Gastrocnemius medialis (tissue), 4 donors: ENCODE results near the gene SDHA. TPM values are rescaled to one million over a fixed set of nuclear protein-coding genes. Genes with fewer than 3 reads are reported as not detected.
"Not testable (repeated sequence)": the region's sequence is repeated elsewhere in the genome, so short reads cannot be mapped to it uniquely, and the experiment has no call there.

Experiments
- ATAC-seq, 2 donors: fragments of 150-250 bp; one replicate each; pipeline ENCODE4 v1.9.1; 2016
- DNase-seq, 2 donors: peaks; one replicate each; pipeline ENCODE4 v3.0.0-alpha.2; 2019
- H3K27ac ChIP-seq, 4 donors: fragments of 200-600 bp; sonication (generic); 1 replicate in 1 of 4; 2 replicates in 3 of 4; pipeline ENCODE4 v1.5.1; 2016 to 2018; ENCODE audit warnings: mild to moderate bottlenecking in 2 of 4, moderate library complexity in 1 of 4
- H3K27me3 ChIP-seq, 3 donors: fragments of 200-600 bp; sonication (generic) in 2 of 3; 1 replicate in 1 of 3; 2 replicates in 2 of 3; pipeline versions ENCODE4 v1.5.1 to v1.6.0; 2016 to 2019; ENCODE audit warnings: mild to moderate bottlenecking in 1 of 3, moderate library complexity in 1 of 3
- H3K36me3 ChIP-seq, 2 donors: fragments of 200-600 bp; sonication (generic) in 1 of 2; one replicate each; pipeline ENCODE4 v1.5.1; 2017 to 2018
- H3K4me1 ChIP-seq, 2 donors: fragments of 200-600 bp; sonication (generic) in 1 of 2; one replicate each; pipeline ENCODE4 v1.5.1; 2016 to 2017; ENCODE audit warnings: mild to moderate bottlenecking in 2 of 2
- H3K4me3 ChIP-seq, 4 donors: fragments of 200-600 bp; sonication (generic) in 3 of 4; 1 replicate in 1 of 4; 2 replicates in 3 of 4; pipeline ENCODE4 v1.5.1; 2016 to 2019; ENCODE audit warnings: mild to moderate bottlenecking in 2 of 4
- H3K9me3 ChIP-seq, 3 donors: fragments of 200-600 bp; sonication (generic) in 2 of 3; 1 replicate in 1 of 3; 2 replicates in 2 of 3; pipeline ENCODE4 v1.5.1; 2016 to 2019
- CTCF ChIP-seq, 5 experiments: fragments of 450-650 bp in 3 of 5; fragments of 200-600 bp in 2 of 5; sonication (generic) in 2 of 5; IDR thresholded peaks in 4 of 5; conservative IDR thresholded peaks in 1 of 5; 1 replicate in 4 of 5; 2 replicates in 1 of 5; pipeline ENCODE4 v1.5.1; 2016 to 2019; ENCODE audit warnings: antibody characterized with exemption in 5 of 5, mild to moderate bottlenecking in 3 of 5, moderate library complexity in 3 of 5
- POLR2A ChIP-seq, 2 donors: fragments of 450-650 bp; IDR thresholded peaks; one replicate each; pipeline ENCODE4 v1.6.1; 2017; ENCODE audit warnings: antibody characterized with exemption in 2 of 2, mild to moderate bottlenecking in 2 of 2, moderate library complexity in 2 of 2
- in situ Hi-C, 4 donors: fragments of 200-750 bp; cut with MboI; loops; one replicate each; pipeline versions ENCODE4 v1.15.0 to v1.8.0; 2017; ENCODE audit warnings: low sequenced_read_pairs in 4 of 4
- intact Hi-C: fragments of 100-400 bp; cut with DNase I; formaldehyde crosslinking; loops from one replicate; pipeline ENCODE4 v1.15.1; 2023; ENCODE audit warnings: low total_unique reads
- total RNA-seq, 4 donors: library from RNA; depleted of rRNA; stranded (reverse); fragments of >200 nt; gene quantifications; one replicate each; pipeline versions ENCODE4 v1.1.0 to v1.2.3, GENCODE V29; 2016

SDHA gene
- total RNA-seq, 4 donors from 2014 or later: 146 to 277 (median 207) TPM

- Histone ChIP-seq H3K4me1 (peaks cover 52 to 69% of the 10 kb centered on the region in 2 donors), H3K36me3 (no peaks in the 10 kb centered on the region), H3K9me3 (no peaks in the 10 kb centered on the region), H3K4me3 (no peak overlapping the region), H3K27me3 (no peaks in the 10 kb centered on the region), H3K27ac (peak overlapping the region; percentile 95 to 100 (median 99))
- in situ Hi-C loops: no loop called here
- TF ChIP-seq POLR2A (IDR thresholded peaks at IDR 0.05): no peak
- no peak for TF ChIP-seq CTCF (IDR thresholded peaks at IDR 0.05 in 4 of 5, conservative IDR thresholded peaks at IDR 0.05 in 1 of 5)
- ATAC-seq (no peak), DNase-seq (no peak)
- intact Hi-C loops: no loop called here
Observed at GRCh38 chr5:196350-196749, 21.8 kb upstream of the SDHA start.

GRCh38 chr5:197031-197430 is 21.1 kb upstream of the SDHA start:
- DNase-seq, intact Hi-C loops, ATAC-seq, in situ Hi-C loops, H3K9me3 ChIP-seq, H3K36me3 ChIP-seq, H3K27me3 ChIP-seq, H3K4me3 ChIP-seq: not testable (repeated sequence)
- Histone ChIP-seq H3K4me1 (peaks cover 45 to 64% of the 10 kb centered on the region in 2 donors), H3K27ac (peak overlapping the region; percentile 63 to 100 (median 78))
- peak in 1 of 5 experiments; percentile 14 for TF ChIP-seq CTCF (IDR thresholded peaks at IDR 0.05 in 4 of 5, conservative IDR thresholded peaks at IDR 0.05 in 1 of 5)

- in situ Hi-C loops: no loop called here
- TF ChIP-seq POLR2A (IDR thresholded peaks at IDR 0.05) (peak in 1 of 2 donors; percentile 10), CTCF (IDR thresholded peaks at IDR 0.05 in 4 of 5, conservative IDR thresholded peaks at IDR 0.05 in 1 of 5) (no peak)
- peaks cover 0 to 1% of the 10 kb centered on the region in 2 donors for H3K36me3 ChIP-seq
- ATAC-seq (peak; percentile 24 to 32), DNase-seq (peak in 1 of 2 donors; percentile 54)
- no peaks in the 10 kb centered on the region for H3K9me3 ChIP-seq
- no peaks in the 10 kb centered on the region for H3K27me3 ChIP-seq
- H3K27ac ChIP-seq: peak overlapping the region; percentile 75 to 100 (median 78)
- peaks cover 36 to 56% of the 10 kb centered on the region in 2 donors for H3K4me1 ChIP-seq
- intact Hi-C loops: no loop called here
- no peak overlapping the region for H3K4me3 ChIP-seq
Observed at GRCh38 chr5:197892-198489, 20.1 kb upstream of the SDHA start.

- H3K36me3 ChIP-seq: peaks cover 0 to 8% of the 10 kb centered on the region in 2 donors
- no peak for TF ChIP-seq POLR2A (IDR thresholded peaks at IDR 0.05)
- no peak for TF ChIP-seq CTCF (IDR thresholded peaks at IDR 0.05 in 4 of 5, conservative IDR thresholded peaks at IDR 0.05 in 1 of 5)
- no peak for DNase-seq
- in situ Hi-C loops (no loop called here), intact Hi-C loops (no loop called here)
- no peaks in the 10 kb centered on the region for H3K9me3 ChIP-seq
- no peaks in the 10 kb centered on the region for H3K27me3 ChIP-seq
- peaks cover 29 to 50% of the 10 kb centered on the region in 2 donors for H3K4me1 ChIP-seq
- peak overlapping the region; percentile 75 to 100 (median 78) for H3K27ac ChIP-seq
- no peak for ATAC-seq
- no peak overlapping the region for H3K4me3 ChIP-seq
Observed at GRCh38 chr5:198516-199196, 19.5 kb upstream of the SDHA start.
